Neural progenitor cell (in vitro differentiated cells): ENCODE results near the gene METTL21C.

Source experiments
- CTCF ChIP-seq: fragments of 200-600 bp; sonication (generic); IDR thresholded peaks from 2 replicates; pipeline ENCODE4 v1.5.1; 2017; ENCODE audit warnings: antibody characterized with exemption, mild to moderate bottlenecking
- EZH2 ChIP-seq: fragments of 200-600 bp; sonication (generic); IDR thresholded peaks from 2 replicates; pipeline ENCODE4 v1.6.1; 2017; ENCODE audit warnings: antibody characterized with exemption, mild to moderate bottlenecking, moderate library complexity

- TF ChIP-seq CTCF (no peak), EZH2 (no peak)
Measured at GRCh38 chr13:102683637-102684036, 11.2 kb downstream of the METTL21C start.
